Body of pancreas (tissue), 4 donors: ENCODE measurements around the gene ANKDD1B.

Source experiments
- CTCF ChIP-seq, 7 experiments: fragments of 450-650 bp in 4 of 7; fragments of 200-600 bp in 3 of 7; sonication (generic) in 3 of 7; IDR thresholded peaks; one replicate each; pipeline ENCODE4 v1.5.1; 2016 to 2019; ENCODE audit warnings: antibody characterized with exemption in 7 of 7
- POLR2A ChIP-seq, 3 donors: fragments of 450-650 bp; IDR thresholded peaks; one replicate each; pipeline ENCODE4 v1.6.1; 2016; ENCODE audit warnings: antibody characterized with exemption in 3 of 3, mild to moderate bottlenecking in 2 of 3

- no peak for TF ChIP-seq CTCF (IDR thresholded peaks at IDR 0.05)
- no peak for TF ChIP-seq POLR2A (IDR thresholded peaks at IDR 0.05)
Measured at GRCh38 chr5:75701856-75702255, 90.6 kb downstream of the ANKDD1B start.
